ENCODE results near the gene DNAAF3. TPM values are rescaled to one million over a fixed set of nuclear protein-coding genes. Genes with fewer than 3 reads are reported as not detected.
"Not testable (repeated sequence)": the region's sequence is repeated elsewhere in the genome, so short reads cannot be mapped to it uniquely, and the experiment has no call there.

DNAAF3 gene
- total and polyA plus RNA-seq, 5 donors from 2014 or later, result not detected

- not testable (repeated sequence) for H3K36me3 Mint-ChIP-seq; H3K4me1 ChIP-seq (ENCODE audit: control insufficient read depth, insufficient read depth, low read length, poor library complexity, severe bottlenecking); H3K27ac Mint-ChIP-seq; H3K36me3 ChIP-seq (ENCODE audit: control insufficient read depth, insufficient read depth, low read length); H3K27me3 ChIP-seq (ENCODE audit: control insufficient read depth, insufficient read depth, low read length); H3K9me3 ChIP-seq (ENCODE audit: control insufficient read depth in 2 of 2, low read length in 2 of 2); H3K4me3 ChIP-seq (ENCODE audit: low read depth, low read length); H3K27ac ChIP-seq (ENCODE audit: insufficient read depth, low read length, poor library complexity, severe bottlenecking); ATAC-seq (ENCODE audit: low read depth in 2 of 2); H3K4me1 Mint-ChIP-seq; H3K9me3 Mint-ChIP-seq; DNase-seq; H3K4me3 Mint-ChIP-seq
- peaks cover 43% of the 10 kb centered on the region for H3K27me3 Mint-ChIP-seq
Measured at GRCh38 chr19:55202199-55202598, 35.8 kb upstream of the DNAAF3 start.

- Histone ChIP-seq H3K36me3 (ENCODE audit: control insufficient read depth, insufficient read depth, low read length) (no peaks in the 10 kb centered on the region), H3K4me1 (ENCODE audit: control insufficient read depth, insufficient read depth, low read length, poor library complexity, severe bottlenecking) (no peaks in the 10 kb centered on the region), H3K27me3 (ENCODE audit: control insufficient read depth, insufficient read depth, low read length) (no peaks in the 10 kb centered on the region), H3K9me3 (ENCODE audit: control insufficient read depth in 2 of 2, low read length in 2 of 2) (no peaks in the 10 kb centered on the region), H3K4me3 (ENCODE audit: low read depth, low read length) (no peak overlapping the region), H3K27ac (ENCODE audit: insufficient read depth, low read length, poor library complexity, severe bottlenecking) (no peak overlapping the region)
- Mint-ChIP-seq H3K9me3 (no peaks in the 10 kb centered on the region), H3K27me3 (peaks cover 29% of the 10 kb centered on the region), H3K4me1 (no peaks in the 10 kb centered on the region), H3K27ac (no peak overlapping the region), H3K4me3 (no peak overlapping the region), H3K36me3 (no peaks in the 10 kb centered on the region)
- ATAC-seq (ENCODE audit: low read depth in 2 of 2) (no peak), DNase-seq (no peak)
Measured at GRCh38 chr19:55199620-55200204, 33.3 kb upstream of the DNAAF3 start.

GRCh38 chr19:55198651-55199050 lies 32.2 kb upstream of the DNAAF3 start:
- H3K36me3 Mint-ChIP-seq, result no peaks in the 10 kb centered on the region
- H3K27me3 Mint-ChIP-seq, result peaks cover 27% of the 10 kb centered on the region
- Histone ChIP-seq H3K27me3 (ENCODE audit: control insufficient read depth, insufficient read depth, low read length) (no peaks in the 10 kb centered on the region), H3K36me3 (ENCODE audit: control insufficient read depth, insufficient read depth, low read length) (no peaks in the 10 kb centered on the region), H3K4me1 (ENCODE audit: control insufficient read depth, insufficient read depth, low read length, poor library complexity, severe bottlenecking) (no peaks in the 10 kb centered on the region), H3K9me3 (ENCODE audit: control insufficient read depth in 2 of 2, low read length in 2 of 2) (no peaks in the 10 kb centered on the region), H3K27ac (ENCODE audit: insufficient read depth, low read length, poor library complexity, severe bottlenecking) (no peak overlapping the region), H3K4me3 (ENCODE audit: low read depth, low read length) (no peak overlapping the region)
- no peak overlapping the region for H3K27ac Mint-ChIP-seq
- ATAC-seq (ENCODE audit: low read depth in 2 of 2), result no peak
- no peak for DNase-seq
- no peaks in the 10 kb centered on the region for H3K9me3 Mint-ChIP-seq
- no peak overlapping the region for H3K4me3 Mint-ChIP-seq
- H3K4me1 Mint-ChIP-seq, result no peaks in the 10 kb centered on the region

GRCh38 chr19:55197528-55197927 lies 31.1 kb upstream of the DNAAF3 start:
- peaks cover 17% of the 10 kb centered on the region for H3K27me3 Mint-ChIP-seq
- H3K36me3 ChIP-seq (ENCODE audit: control insufficient read depth, insufficient read depth, low read length), result no peaks in the 10 kb centered on the region
- no peak overlapping the region for H3K4me3 Mint-ChIP-seq
- no peaks in the 10 kb centered on the region for H3K9me3 ChIP-seq (ENCODE audit: control insufficient read depth in 2 of 2, low read length in 2 of 2)
- DNase-seq (peak in 1 of 3 donors; percentile 33), ATAC-seq (ENCODE audit: low read depth in 2 of 2) (no peak)
- H3K27me3 ChIP-seq (ENCODE audit: control insufficient read depth, insufficient read depth, low read length), result no peaks in the 10 kb centered on the region
- H3K27ac ChIP-seq (ENCODE audit: insufficient read depth, low read length, poor library complexity, severe bottlenecking), result no peak overlapping the region
- H3K9me3 Mint-ChIP-seq, result no peaks in the 10 kb centered on the region
- no peak overlapping the region for H3K27ac Mint-ChIP-seq
- H3K4me3 ChIP-seq (ENCODE audit: low read depth, low read length), result no peak overlapping the region
- no peaks in the 10 kb centered on the region for H3K4me1 Mint-ChIP-seq
- no peaks in the 10 kb centered on the region for H3K4me1 ChIP-seq (ENCODE audit: control insufficient read depth, insufficient read depth, low read length, poor library complexity, severe bottlenecking)
- no peaks in the 10 kb centered on the region for H3K36me3 Mint-ChIP-seq

GRCh38 chr19:55196803-55197202 lies 30.4 kb upstream of the DNAAF3 start:
- Mint-ChIP-seq H3K4me3 (no peak overlapping the region), H3K27ac (no peak overlapping the region), H3K4me1 (no peaks in the 10 kb centered on the region), H3K9me3 (no peaks in the 10 kb centered on the region), H3K27me3 (peaks cover 18% of the 10 kb centered on the region), H3K36me3 (no peaks in the 10 kb centered on the region)
- DNase-seq, result no peak
- H3K27ac ChIP-seq (ENCODE audit: insufficient read depth, low read length, poor library complexity, severe bottlenecking), result no peak overlapping the region
- H3K4me3 ChIP-seq (ENCODE audit: low read depth, low read length), result no peak overlapping the region
- H3K36me3 ChIP-seq (ENCODE audit: control insufficient read depth, insufficient read depth, low read length), result no peaks in the 10 kb centered on the region
- no peaks in the 10 kb centered on the region for H3K9me3 ChIP-seq (ENCODE audit: control insufficient read depth in 2 of 2, low read length in 2 of 2)
- H3K4me1 ChIP-seq (ENCODE audit: control insufficient read depth, insufficient read depth, low read length, poor library complexity, severe bottlenecking), result no peaks in the 10 kb centered on the region
- no peak for ATAC-seq (ENCODE audit: low read depth in 2 of 2)
- no peaks in the 10 kb centered on the region for H3K27me3 ChIP-seq (ENCODE audit: control insufficient read depth, insufficient read depth, low read length)

- H3K9me3 Mint-ChIP-seq, result no peaks in the 10 kb centered on the region
- no peaks in the 10 kb centered on the region for H3K36me3 ChIP-seq (ENCODE audit: control insufficient read depth, insufficient read depth, low read length)
- H3K4me3 ChIP-seq (ENCODE audit: low read depth, low read length), result no peak overlapping the region
- ATAC-seq (ENCODE audit: low read depth in 2 of 2) (no peak), DNase-seq (no peak)
- no peaks in the 10 kb centered on the region for H3K36me3 Mint-ChIP-seq
- no peak overlapping the region for H3K4me3 Mint-ChIP-seq
- H3K27ac Mint-ChIP-seq, result no peak overlapping the region
- peaks cover 13% of the 10 kb centered on the region for H3K27me3 Mint-ChIP-seq
- H3K4me1 Mint-ChIP-seq, result peaks cover 0 to 3% (median 0%) of the 10 kb centered on the region in 4 donors
- H3K9me3 ChIP-seq (ENCODE audit: control insufficient read depth in 2 of 2, low read length in 2 of 2), result no peaks in the 10 kb centered on the region
- H3K27me3 ChIP-seq (ENCODE audit: control insufficient read depth, insufficient read depth, low read length), result no peaks in the 10 kb centered on the region
- H3K4me1 ChIP-seq (ENCODE audit: control insufficient read depth, insufficient read depth, low read length, poor library complexity, severe bottlenecking), result no peaks in the 10 kb centered on the region
- no peak overlapping the region for H3K27ac ChIP-seq (ENCODE audit: insufficient read depth, low read length, poor library complexity, severe bottlenecking)
Measured at GRCh38 chr19:55193481-55193880, 27.1 kb upstream of the DNAAF3 start.

GRCh38 chr19:55189403-55189835 lies 23.0 kb upstream of the DNAAF3 start:
- Histone ChIP-seq H3K36me3 (ENCODE audit: control insufficient read depth, insufficient read depth, low read length) (no peaks in the 10 kb centered on the region), H3K4me3 (ENCODE audit: low read depth, low read length) (no peak overlapping the region), H3K9me3 (ENCODE audit: control insufficient read depth in 2 of 2, low read length in 2 of 2) (no peaks in the 10 kb centered on the region), H3K4me1 (ENCODE audit: control insufficient read depth, insufficient read depth, low read length, poor library complexity, severe bottlenecking) (no peaks in the 10 kb centered on the region), H3K27me3 (ENCODE audit: control insufficient read depth, insufficient read depth, low read length) (no peaks in the 10 kb centered on the region), H3K27ac (ENCODE audit: insufficient read depth, low read length, poor library complexity, severe bottlenecking) (no peak overlapping the region)
- DNase-seq (no peak), ATAC-seq (ENCODE audit: low read depth in 2 of 2) (no peak)
- H3K36me3 Mint-ChIP-seq, result no peaks in the 10 kb centered on the region
- peak overlapping the region in 1 of 4 donors; percentile 48 for H3K4me3 Mint-ChIP-seq
- peaks cover 0 to 4% (median 0%) of the 10 kb centered on the region in 4 donors for H3K4me1 Mint-ChIP-seq
- no peaks in the 10 kb centered on the region for H3K9me3 Mint-ChIP-seq
- H3K27ac Mint-ChIP-seq, result peak overlapping the region in 1 of 3 donors; percentile 70
- H3K27me3 Mint-ChIP-seq, result peaks cover 13% of the 10 kb centered on the region

GRCh38 chr19:55188625-55189024 lies 22.2 kb upstream of the DNAAF3 start:
- peaks cover 0 to 4% (median 0%) of the 10 kb centered on the region in 4 donors for H3K4me1 Mint-ChIP-seq
- H3K27ac Mint-ChIP-seq, result no peak overlapping the region
- peaks cover 12% of the 10 kb centered on the region for H3K27me3 Mint-ChIP-seq
- no peak for ATAC-seq (ENCODE audit: low read depth in 2 of 2)
- DNase-seq, result peak in 1 of 3 donors; percentile 8
- no peaks in the 10 kb centered on the region for H3K27me3 ChIP-seq (ENCODE audit: control insufficient read depth, insufficient read depth, low read length)
- no peaks in the 10 kb centered on the region for H3K9me3 ChIP-seq (ENCODE audit: control insufficient read depth in 2 of 2, low read length in 2 of 2)
- H3K4me1 ChIP-seq (ENCODE audit: control insufficient read depth, insufficient read depth, low read length, poor library complexity, severe bottlenecking), result no peaks in the 10 kb centered on the region
- no peak overlapping the region for H3K27ac ChIP-seq (ENCODE audit: insufficient read depth, low read length, poor library complexity, severe bottlenecking)
- H3K4me3 Mint-ChIP-seq, result no peak overlapping the region
- no peaks in the 10 kb centered on the region for H3K36me3 Mint-ChIP-seq
- H3K36me3 ChIP-seq (ENCODE audit: control insufficient read depth, insufficient read depth, low read length), result no peaks in the 10 kb centered on the region
- H3K4me3 ChIP-seq (ENCODE audit: low read depth, low read length), result no peak overlapping the region
- H3K9me3 Mint-ChIP-seq, result peaks cover 0 to 2% (median 0%) of the 10 kb centered on the region in 7 donors

Measured in CD4-positive, CD25-positive, alpha-beta regulatory T cell (primary cell).